Right lobe of liver (tissue), 4 donors: ENCODE data around the gene KCNQ1.

ENCODE experiments used
- POLR2A ChIP-seq: fragments of 450-650 bp; IDR thresholded peaks from one replicate; pipeline ENCODE4 v1.6.1; 2017; ENCODE audit warnings: antibody characterized with exemption, mild to moderate bottlenecking
- TF ChIP-seq, protein P1 (sequence below), 4 donors: fragments of 200-600 bp in 3 of 4; fragments of 450-650 bp in 1 of 4; IDR thresholded peaks; one replicate each; pipeline versions ENCODE4 v1.5.1 to v1.8.0; 2016 to 2022; ENCODE audit warnings: antibody characterized with exemption in 4 of 4, mild to moderate bottlenecking in 2 of 4
- donor health status: DM: no; HTN: no; CAD: no.
- donor health status: DM: no; HTN: no; CAD: no.
- donor health status: DM: no; HTN: yes; CAD: no.

- TF ChIP-seq, protein P1, sequence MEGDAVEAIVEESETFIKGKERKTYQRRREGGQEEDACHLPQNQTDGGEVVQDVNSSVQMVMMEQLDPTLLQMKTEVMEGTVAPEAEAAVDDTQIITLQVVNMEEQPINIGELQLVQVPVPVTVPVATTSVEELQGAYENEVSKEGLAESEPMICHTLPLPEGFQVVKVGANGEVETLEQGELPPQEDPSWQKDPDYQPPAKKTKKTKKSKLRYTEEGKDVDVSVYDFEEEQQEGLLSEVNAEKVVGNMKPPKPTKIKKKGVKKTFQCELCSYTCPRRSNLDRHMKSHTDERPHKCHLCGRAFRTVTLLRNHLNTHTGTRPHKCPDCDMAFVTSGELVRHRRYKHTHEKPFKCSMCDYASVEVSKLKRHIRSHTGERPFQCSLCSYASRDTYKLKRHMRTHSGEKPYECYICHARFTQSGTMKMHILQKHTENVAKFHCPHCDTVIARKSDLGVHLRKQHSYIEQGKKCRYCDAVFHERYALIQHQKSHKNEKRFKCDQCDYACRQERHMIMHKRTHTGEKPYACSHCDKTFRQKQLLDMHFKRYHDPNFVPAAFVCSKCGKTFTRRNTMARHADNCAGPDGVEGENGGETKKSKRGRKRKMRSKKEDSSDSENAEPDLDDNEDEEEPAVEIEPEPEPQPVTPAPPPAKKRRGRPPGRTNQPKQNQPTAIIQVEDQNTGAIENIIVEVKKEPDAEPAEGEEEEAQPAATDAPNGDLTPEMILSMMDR (IDR thresholded peaks at IDR 0.05): no peak
- TF ChIP-seq POLR2A: no peak
These were observed 126.9 kb downstream of the KCNQ1 start for GRCh38 chr11:2571598-2572281.
